GM12878 (cell line): ENCODE results near the gene ACVR1B.

ENCODE experiments used
- BACH1 ChIP-seq: fragments of 450-650 bp; IDR thresholded peaks from 2 replicates; pipeline ENCODE4 v1.6.1; 2017; ENCODE audit warnings: mild to moderate bottlenecking, borderline replicate concordance
- EGR1 ChIP-seq, 2 experiments: IDR thresholded peaks; 1 replicate in 1 of 2; 2 replicates in 1 of 2; pipeline ENCODE4 v1.6.1; 2011 to 2012; ENCODE audit warnings: low read depth in 2 of 2, low read length in 2 of 2, borderline replicate concordance in 1 of 2, mild to moderate bottlenecking in 1 of 2, moderate library complexity in 1 of 2
- ESRRA ChIP-seq: IDR thresholded peaks from 2 replicates; pipeline ENCODE4 v1.6.1; 2012; ENCODE audit warnings: mild to moderate bottlenecking, low read length, improper control_type of control experiment
- HDAC6 ChIP-seq: fragments of 200-600 bp; sonication (generic); IDR thresholded peaks from one replicate; pipeline ENCODE4 v1.8.0; 2017; ENCODE audit warnings: antibody characterized with exemption; ENCODE audit not compliant: unreplicated experiment
- POLR2AphosphoS5 ChIP-seq: IDR thresholded peaks from 2 replicates; pipeline ENCODE4 v1.6.1; 2011; ENCODE audit warnings: mild to moderate bottlenecking, low read length, inconsistent platforms
- RFX5 ChIP-seq: IDR thresholded peaks from 2 replicates; pipeline ENCODE4 v1.6.1; 2011; ENCODE audit warnings: low read depth, low read length, improper control_type of control experiment
- SP1 ChIP-seq: IDR thresholded peaks from one replicate; pipeline ENCODE4 v1.6.1; 2011; ENCODE audit warnings: low read depth, low read length

DNA sequence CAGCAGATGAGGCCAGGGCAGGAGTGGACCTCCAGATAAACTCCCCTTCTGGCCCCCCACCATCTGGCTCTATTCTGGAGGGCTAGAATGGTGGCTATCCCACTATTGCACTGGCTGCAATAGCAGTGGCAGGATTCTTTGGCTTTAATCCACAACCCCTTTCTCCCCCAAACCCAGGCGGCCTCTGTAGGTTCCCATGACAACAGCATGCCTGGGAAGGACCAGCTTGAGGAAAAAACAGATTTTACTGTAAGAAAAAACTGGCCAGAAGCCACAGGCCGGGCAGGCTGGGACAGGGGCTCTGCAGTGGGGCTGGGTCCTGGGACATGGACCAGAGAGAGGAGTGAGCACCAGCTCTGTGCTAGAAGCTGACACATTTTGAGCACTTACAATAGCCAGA is 13.6 kb upstream of the ACVR1B start:
- no peak for TF ChIP-seq RFX5
- no peak for TF ChIP-seq POLR2AphosphoS5
- TF ChIP-seq SP1, result no peak
- no peak for TF ChIP-seq EGR1 (IDR thresholded peaks at IDR 0.05; ENCODE audit: borderline replicate concordance in 1 of 2, low read depth in 2 of 2, low read length in 2 of 2)
- no peak for TF ChIP-seq BACH1
- no peak for TF ChIP-seq HDAC6
- TF ChIP-seq ESRRA, result no peak
